Limb (tissue), 2 donors: ENCODE results near the gene OXGR1.
"Not testable (repeated sequence)": the region's sequence is repeated elsewhere in the genome, so short reads cannot be mapped to it uniquely, and the experiment has no call there.

Experiments used
- DNase-seq, 2 donors: peaks; one replicate each; pipeline ENCODE4 v3.0.0-alpha.2; 2016; ENCODE audit errors: extremely low spot score in 2 of 2

Gene OXGR1

GRCh38 chr13:96994017-96994857 is at the start of gene OXGR1:
Gene OXGR1 (minus strand): TSS chr13:96994476. CDS start chr13:96987759, 6,717 bp downstream.
- peak in 1 of 2 donors; percentile 65 for DNase-seq

- no peak for DNase-seq
These were observed 49.0 kb upstream of the OXGR1 start for GRCh38 chr13:97043302-97043701.

- DNase-seq = peak in 1 of 2 donors; percentile 54
These were observed 36.6 kb upstream of the OXGR1 start for GRCh38 chr13:97030705-97031452.

GRCh38 chr13:97028441-97029299 is 34.4 kb upstream of the OXGR1 start:
- peak; percentile 75 to 78 for DNase-seq

GRCh38 chr13:97027162-97027554 is 32.9 kb upstream of the OXGR1 start:
- no peak for DNase-seq

- DNase-seq = no peak
These were observed 32.4 kb upstream of the OXGR1 start for GRCh38 chr13:97026531-97027161.

GRCh38 chr13:97023812-97024211 is 29.5 kb upstream of the OXGR1 start:
- not testable (repeated sequence) for DNase-seq

- no peak for DNase-seq
These were observed 28.8 kb upstream of the OXGR1 start for GRCh38 chr13:97023117-97023516.

- DNase-seq = no peak
These were observed 27.0 kb upstream of the OXGR1 start for GRCh38 chr13:97021241-97021640.

GRCh38 chr13:97020689-97021240 is 26.5 kb upstream of the OXGR1 start:
- no peak for DNase-seq

- no peak for DNase-seq
These were observed 25.9 kb upstream of the OXGR1 start for GRCh38 chr13:97020194-97020593.

- DNase-seq = no peak
These were observed 25.0 kb upstream of the OXGR1 start for GRCh38 chr13:97019236-97019635.

GRCh38 chr13:97018029-97018819 is 23.9 kb upstream of the OXGR1 start:
- DNase-seq = peak; percentile 48 to 76

- no peak for DNase-seq
These were observed 23.0 kb upstream of the OXGR1 start for GRCh38 chr13:97017322-97017721.

GRCh38 chr13:97015661-97016350 is 21.5 kb upstream of the OXGR1 start:
- no peak for DNase-seq

- no peak for DNase-seq
These were observed 18.2 kb upstream of the OXGR1 start for GRCh38 chr13:97012251-97013048.

- no peak for DNase-seq
These were observed 17.3 kb upstream of the OXGR1 start for GRCh38 chr13:97011446-97012131.

- no peak for DNase-seq
These were observed 14.4 kb upstream of the OXGR1 start for GRCh38 chr13:97008643-97009042.
